ENCODE measurements around the gene RNF2. TPM values are rescaled to one million over a fixed set of nuclear protein-coding genes. Genes with fewer than 3 reads are reported as not detected.

The RNF2 gene
- total RNA-seq, 2 donors from 2014 or later: 12.6 to 14.1 TPM

Other genes starting within 250 kb of the RNF2 start
- gene NIBAN1, start 71.0 kb upstream of the RNF2 start, total RNA-seq: 100 to 1,000 TPM; 198 to 371 TPM
- gene TRMT1L, start 111.4 kb downstream of the RNF2 start, total RNA-seq: 10 to 100 TPM; 15.5 to 24.0 TPM
- gene SWT1, start 111.6 kb downstream of the RNF2 start, total RNA-seq: 1 to 10 TPM; 4.9 to 6.2 TPM